CD4-positive, alpha-beta T cell treated with Interleukin-21 for 1 hour (primary cell): ENCODE measurements around the gene CST4.
A peak's percentile ranks its signal among the peaks of the same experiment; 100 is the strongest.
"Not testable (repeated sequence)": the region's sequence is repeated elsewhere in the genome, so short reads cannot be mapped to it uniquely, and the experiment has no call there.

Experiments
- DNase-seq: peaks from one replicate; pipeline ENCODE4 v3.0.0-alpha.2; 2020

The CST4 gene

GRCh38 chr20:23659610-23659988 is 29.2 kb downstream of the CST4 start:
- DNase-seq = not testable (repeated sequence)

GRCh38 chr20:23658989-23659609 is 29.7 kb downstream of the CST4 start:
- no peak for DNase-seq

DNA sequence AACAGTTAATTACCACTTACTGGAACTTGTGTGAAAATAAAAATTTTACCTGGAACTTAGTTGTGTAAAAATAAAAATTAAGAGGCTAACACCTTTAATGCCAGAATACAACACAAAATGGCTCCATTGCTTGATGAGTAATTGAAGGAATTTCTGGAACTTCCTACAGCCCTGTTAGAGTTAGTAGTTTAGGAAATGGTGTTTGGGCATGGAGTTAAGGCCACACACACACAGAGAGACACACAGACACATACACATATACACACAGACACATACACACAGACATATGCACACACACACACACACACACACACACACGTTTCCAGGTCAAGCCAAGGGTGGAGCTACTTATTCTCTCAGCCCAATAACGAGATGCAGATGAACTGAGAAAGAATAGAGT is 30.5 kb downstream of the CST4 start:
- DNase-seq = no peak

DNA sequence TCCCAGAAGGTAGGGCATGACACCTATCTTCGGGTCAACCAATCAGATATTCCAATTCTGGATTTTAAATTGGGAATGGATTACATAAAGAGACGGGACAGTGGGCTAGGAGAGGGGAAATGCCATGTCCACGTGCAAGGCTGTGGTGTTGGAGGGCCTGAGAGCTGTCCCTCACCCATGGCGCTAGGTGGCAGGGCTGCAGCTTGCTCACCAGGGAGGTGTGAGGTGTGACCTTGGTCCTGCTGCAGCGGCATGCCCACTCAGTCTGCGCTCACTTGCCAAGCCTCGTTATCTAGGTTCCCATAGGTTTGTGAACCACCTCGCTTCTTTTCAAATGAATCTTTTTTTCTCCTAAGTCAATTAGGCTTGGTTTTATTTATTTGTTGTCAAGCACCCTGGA is 31.6 kb downstream of the CST4 start:
- DNase-seq = no peak

DNA sequence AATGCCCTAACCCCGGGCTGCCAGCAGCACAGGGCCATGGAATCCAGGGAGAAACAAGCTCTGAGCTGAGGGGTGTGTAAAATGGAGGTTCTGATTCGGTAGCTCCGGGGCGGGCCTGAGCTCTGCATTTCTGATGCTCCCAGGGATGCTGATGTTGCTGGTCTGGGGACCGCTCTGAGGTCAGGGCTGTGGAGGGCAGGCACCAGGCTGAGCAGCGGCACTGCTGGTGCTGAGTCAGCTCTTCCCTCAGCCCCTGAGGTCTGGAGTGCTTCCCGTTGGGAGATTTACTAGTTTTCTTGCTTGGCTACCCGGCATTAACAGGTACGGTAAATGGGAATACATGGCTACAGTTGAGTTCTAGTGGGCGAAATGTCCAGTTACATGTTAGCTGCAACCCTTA is 32.5 kb downstream of the CST4 start:
- DNase-seq = no peak

DNA sequence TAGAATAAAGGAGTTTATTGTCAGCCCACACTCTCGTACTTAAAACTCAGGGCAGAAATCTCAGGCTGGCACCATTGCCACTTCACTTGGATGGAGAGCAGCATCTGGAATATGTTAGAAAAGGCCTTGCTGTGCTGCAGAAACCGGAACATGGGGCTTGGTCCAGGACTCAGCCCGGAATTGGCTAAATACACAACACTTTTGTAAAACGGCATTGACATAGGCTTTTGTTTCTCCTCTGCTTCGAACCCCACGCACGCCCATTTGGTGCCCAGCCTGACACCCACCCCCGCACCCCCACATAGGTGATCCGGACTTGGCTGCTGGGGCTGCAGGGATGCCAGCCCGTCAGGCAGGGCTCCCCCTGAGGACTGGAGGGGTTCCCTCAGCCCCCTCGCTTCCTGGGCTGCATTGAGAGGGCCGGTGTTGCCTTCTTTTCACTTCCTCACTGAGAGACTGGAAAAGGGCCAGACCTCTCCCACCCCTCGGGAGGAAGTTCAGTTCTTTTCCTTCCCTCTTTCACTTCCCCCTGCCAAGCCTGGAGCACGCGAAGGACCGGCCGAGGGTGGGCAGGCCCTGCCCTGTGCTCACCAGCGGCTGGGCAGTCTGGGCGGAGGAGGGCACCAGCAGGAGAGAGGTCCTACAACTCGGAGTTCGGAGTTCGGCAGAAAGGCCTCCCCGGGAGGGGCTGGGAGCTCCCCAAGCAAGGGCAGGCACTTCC is 33.2 kb downstream of the CST4 start:
- DNase-seq = peak; percentile 10

GRCh38 chr20:23654717-23655116 is 34.1 kb downstream of the CST4 start:
- DNase-seq = no peak

- DNase-seq = no peak
Measured at GRCh38 chr20:23654000-23654399, 34.8 kb downstream of the CST4 start.

DNA sequence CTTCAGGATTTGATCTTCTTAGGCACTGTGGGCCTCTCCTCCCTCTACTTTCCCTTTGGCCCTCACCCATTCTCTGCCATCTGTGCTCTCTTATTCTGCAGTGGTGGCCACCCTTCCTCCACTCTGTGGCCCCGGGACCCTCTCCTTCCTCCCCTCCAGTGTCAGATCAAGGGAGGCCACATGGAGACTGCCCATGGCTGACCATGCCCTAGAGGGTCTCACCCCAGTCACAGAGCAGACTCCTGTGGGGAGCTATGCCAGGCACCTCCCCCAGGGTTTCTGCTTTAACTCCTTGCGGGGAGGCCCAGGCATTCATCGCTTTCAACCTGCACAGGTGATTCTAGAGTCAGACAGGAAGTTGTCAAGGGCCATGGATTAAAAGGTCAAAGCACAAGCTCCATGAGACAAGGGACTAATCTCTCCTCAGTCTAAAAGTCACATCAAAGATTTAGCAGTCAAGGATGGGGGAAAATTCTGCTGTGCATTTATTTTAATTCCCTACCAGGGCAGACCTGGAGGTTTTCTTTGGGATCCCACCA is 35.4 kb downstream of the CST4 start:
- no peak for DNase-seq

GRCh38 chr20:23652926-23653325 is 35.9 kb downstream of the CST4 start:
- DNase-seq = no peak

DNA sequence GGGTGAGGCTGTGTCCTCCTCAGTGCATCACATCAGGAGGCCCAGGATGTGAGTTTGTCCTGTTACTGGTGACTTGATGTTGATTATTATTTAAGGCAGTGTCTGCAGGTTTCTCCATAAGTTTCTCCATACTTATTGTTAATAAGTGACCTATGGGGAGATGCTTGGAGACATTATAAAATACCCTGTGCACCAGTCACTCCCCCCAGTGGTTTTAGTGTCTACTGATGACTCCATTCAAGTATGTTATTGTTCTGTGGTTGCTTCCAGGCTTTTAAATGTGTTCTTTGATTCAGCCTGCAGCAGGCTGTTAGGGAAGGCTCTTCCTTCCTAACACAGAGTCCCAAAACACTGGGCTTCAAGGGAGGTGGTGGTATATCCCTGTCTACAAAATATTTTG is 36.5 kb downstream of the CST4 start:
- no peak for DNase-seq

DNA sequence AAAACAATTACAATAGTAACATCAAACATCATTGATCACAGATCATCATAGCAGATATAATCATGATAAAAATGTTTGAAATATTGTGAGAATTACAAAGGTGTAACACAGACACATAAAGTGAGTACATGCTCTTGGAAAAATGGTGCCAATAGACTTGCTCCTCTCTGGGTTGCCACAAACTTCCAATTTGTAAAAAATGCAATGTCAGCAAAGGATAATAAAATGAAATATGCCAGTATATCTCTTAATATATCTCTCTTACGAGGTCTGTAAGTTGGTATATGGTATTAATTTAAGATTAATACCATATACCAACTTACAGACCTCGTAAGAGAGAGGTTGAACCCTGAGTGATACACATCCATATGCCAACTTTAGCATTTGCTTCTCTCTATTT is 37.7 kb downstream of the CST4 start:
- no peak for DNase-seq

DNA sequence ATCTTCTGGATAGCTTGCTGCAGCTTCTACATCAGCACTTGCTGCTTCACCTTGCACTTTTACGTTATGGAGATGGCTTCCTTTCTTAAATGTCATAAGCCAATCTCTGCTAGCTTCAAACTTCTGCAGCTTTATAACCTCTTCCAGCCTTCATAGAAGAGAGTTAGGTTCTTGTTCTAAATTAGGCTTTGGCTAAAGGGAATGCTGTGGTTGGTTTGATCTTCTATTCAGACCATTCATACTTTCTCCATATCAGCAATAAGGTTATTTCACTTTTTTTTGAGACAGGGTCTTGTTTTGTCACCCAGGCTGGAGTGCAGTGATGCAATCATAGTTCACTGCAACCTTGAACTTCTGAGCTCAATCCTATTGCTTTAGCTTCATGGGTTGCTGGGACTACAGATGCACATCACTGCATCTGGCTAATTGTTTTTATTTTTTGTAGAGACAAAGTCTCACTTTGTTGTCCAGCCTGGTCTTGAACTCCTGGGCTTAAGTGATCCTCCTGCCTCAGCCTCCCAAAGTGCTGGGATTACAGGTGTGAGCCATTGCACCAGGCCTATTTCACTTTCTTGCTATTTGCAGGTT is 38.9 kb downstream of the CST4 start:
- no peak for DNase-seq

DNA sequence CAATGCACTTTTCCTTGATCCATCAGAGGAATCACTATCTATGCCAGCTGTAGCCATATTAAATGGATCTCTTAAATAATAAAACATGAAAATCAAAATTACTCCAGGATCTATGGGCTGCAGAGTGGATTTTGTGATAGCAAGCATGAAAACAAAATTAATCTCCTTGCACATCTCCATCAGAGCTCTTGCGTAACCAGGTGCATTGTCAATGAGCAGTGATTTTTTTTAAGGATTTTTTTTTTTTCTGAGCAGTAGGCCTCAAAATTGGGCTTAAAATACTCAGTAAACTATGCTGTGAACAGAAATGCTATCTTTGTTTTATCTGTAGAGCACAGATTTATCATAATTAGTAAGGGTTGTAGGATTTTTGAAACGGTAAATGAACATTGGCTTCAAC is 39.6 kb downstream of the CST4 start:
- DNase-seq = no peak

DNA sequence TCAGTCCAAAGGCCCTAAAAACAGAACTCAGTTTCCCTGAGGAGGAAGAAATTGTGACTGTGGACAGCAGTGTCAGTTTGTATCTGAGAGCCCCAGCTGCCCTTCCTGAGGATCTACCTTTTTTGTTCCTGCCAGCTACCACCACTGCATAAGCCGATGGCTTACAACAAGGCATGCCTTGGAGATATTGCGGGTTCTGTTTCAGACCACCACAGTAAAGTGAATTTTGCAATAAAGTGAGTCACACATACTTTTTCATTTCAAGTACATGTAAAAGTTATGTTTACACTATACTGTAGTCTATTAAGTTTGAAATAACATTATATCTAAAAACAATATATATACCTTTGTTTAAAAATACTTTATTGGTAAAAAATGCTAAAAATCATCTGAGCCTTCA is 41.5 kb downstream of the CST4 start:
- no peak for DNase-seq

DNA sequence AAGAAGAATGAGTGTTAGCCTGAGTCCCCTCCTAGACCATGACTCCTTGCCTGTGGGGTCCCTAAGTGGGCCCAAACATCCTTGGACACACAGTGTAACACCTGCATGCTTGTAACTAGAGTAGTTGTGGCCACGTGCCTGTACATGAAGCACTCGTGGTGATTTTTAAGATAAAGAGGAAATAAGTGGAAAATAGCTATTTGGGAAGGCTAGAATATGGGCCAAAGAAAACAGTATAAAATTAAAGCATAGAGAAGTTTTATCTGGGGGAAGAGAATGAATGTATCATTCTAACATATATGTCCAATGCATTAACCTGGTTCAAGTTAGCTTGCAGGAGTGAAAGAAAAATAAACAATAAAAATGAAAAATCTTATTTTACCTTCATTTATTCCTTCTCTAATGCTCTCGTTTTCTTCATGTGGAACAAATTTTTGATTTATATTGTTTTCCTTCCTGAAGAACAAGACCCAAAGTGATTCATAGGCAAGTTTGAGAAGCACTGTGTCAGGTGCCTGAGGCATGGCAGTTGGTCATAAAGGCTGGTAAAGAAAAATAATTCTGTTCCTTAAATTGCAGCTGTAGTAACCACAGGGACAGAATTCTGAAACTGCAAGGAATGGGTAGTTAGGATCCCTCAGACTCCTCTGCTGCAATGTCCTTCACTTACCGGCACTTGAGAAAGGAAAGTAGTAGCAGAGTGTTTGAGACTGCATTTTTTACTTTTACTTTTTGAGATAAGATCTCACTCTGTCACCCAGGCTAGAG is 42.5 kb downstream of the CST4 start:
- DNase-seq = no peak

- DNase-seq = no peak
Measured at GRCh38 chr20:23645575-23645974, 43.3 kb downstream of the CST4 start.

GRCh38 chr20:23644164-23644563 is 44.7 kb downstream of the CST4 start:
- DNase-seq = no peak

GRCh38 chr20:23643659-23644058 is 45.2 kb downstream of the CST4 start:
- DNase-seq = no peak

- no peak for DNase-seq
Measured at GRCh38 chr20:23641936-23642751, 46.7 kb downstream of the CST4 start.

GRCh38 chr20:23640671-23641667 is 47.9 kb downstream of the CST4 start:
- DNase-seq = no peak
